Spleen (tissue), 11 donors: ENCODE data around the gene PSD2. TPM values are rescaled to one million over a fixed set of nuclear protein-coding genes. Genes with fewer than 3 reads are reported as not detected.

ENCODE experiments used
- DNase-seq: peaks from one replicate; pipeline ENCODE4 v3.0.0-alpha.2; 2020
- H3K27ac ChIP-seq, 8 donors: fragments of 200-600 bp; sonication (generic) in 7 of 8; 1 replicate in 4 of 8; 2 replicates in 4 of 8; pipeline versions ENCODE4 v1.5.0 to v1.8.0; 2016 to 2021; ENCODE audit warnings: inconsistent platforms in 4 of 8, mild to moderate bottlenecking in 4 of 8, moderate library complexity in 1 of 8
- H3K27me3 ChIP-seq, 7 donors: fragments of 200-600 bp; sonication (generic) in 6 of 7; replicated peaks in 1 of 7; 1 replicate in 4 of 7; 2 replicates in 3 of 7; pipeline versions ENCODE4 v1.5.0 to v1.8.0; 2016 to 2021; ENCODE audit warnings: inconsistent platforms in 3 of 7, mild to moderate bottlenecking in 1 of 7
- H3K36me3 ChIP-seq, 6 donors: fragments of 200-600 bp; sonication (generic) in 5 of 6; 1 replicate in 4 of 6; 2 replicates in 2 of 6; pipeline versions ENCODE4 v1.5.0 to v1.8.0; 2016 to 2021; ENCODE audit warnings: inconsistent platforms in 2 of 6
- H3K4me1 ChIP-seq, 6 donors: fragments of 200-600 bp; sonication (generic) in 5 of 6; 1 replicate in 3 of 6; 2 replicates in 3 of 6; pipeline versions ENCODE4 v1.5.0 to v1.8.0; 2016 to 2021; ENCODE audit warnings: inconsistent platforms in 3 of 6
- H3K4me3 ChIP-seq, 8 donors: fragments of 200-600 bp; sonication (generic) in 7 of 8; 1 replicate in 4 of 8; 2 replicates in 4 of 8; pipeline versions ENCODE4 v1.5.0 to v1.8.0; 2016 to 2021; ENCODE audit warnings: inconsistent platforms in 4 of 8, mild to moderate bottlenecking in 4 of 8, moderate library complexity in 2 of 8
- H3K9me3 ChIP-seq, 8 donors: fragments of 200-600 bp; sonication (generic) in 7 of 8; 1 replicate in 4 of 8; 2 replicates in 4 of 8; pipeline versions ENCODE4 v1.5.0 to v1.8.0; 2016 to 2021; ENCODE audit warnings: inconsistent platforms in 4 of 8
- POLR2A ChIP-seq, 3 donors: fragments of 450-650 bp; IDR thresholded peaks; one replicate each; pipeline ENCODE4 v1.5.1; 2017; ENCODE audit warnings: antibody characterized with exemption in 3 of 3, mild to moderate bottlenecking in 1 of 3
- POLR2AphosphoS5 ChIP-seq, 3 donors: sonication (generic); formaldehyde crosslinking; IDR thresholded peaks; one replicate each; pipeline ENCODE4 v1.5.1; 2017; ENCODE audit warnings: antibody characterized with exemption in 3 of 3
- WGBS, 5 donors: extraction: QIAGEN DNeasy Blood & Tissue Kit in 3 of 5; methylation state at CpG; one replicate each; pipeline versions ENCODE4 v1.1.5 to v1.1.7; 2013 to 2018; 5-methylcytosine and 5-hydroxymethylcytosine counted together
- intact Hi-C: fragments of 100-400 bp; cut with DNase I; formaldehyde crosslinking; loops from one replicate; pipeline ENCODE4 v1.15.0; 2023; ENCODE audit warnings: low total_unique reads
- polyA plus RNA-seq, 3 donors: library from polyadenylated mRNA; stranded (reverse); fragments of 200-250 nt; gene quantifications; one replicate each; pipeline ENCODE4 v1.2.1, GENCODE V29; 2013
- total RNA-seq, 7 donors: library from RNA; depleted of rRNA in 3 of 7; stranded (reverse); fragments of >200 nt in 3 of 7; fragmentation: NEBNext Ultra II Directional in 4 of 7; extraction: Animal tissue kit (Norgen Biotek cat#: 25700) in 4 of 7; gene quantifications; one replicate each; pipeline versions ENCODE4 v1.1.0 to v1.2.1, GENCODE V29; 2016 to 2021
- TF ChIP-seq, protein P1 (sequence below), 11 experiments: fragments of 200-600 bp in 7 of 11; fragments of 450-650 bp in 4 of 11; sonication (generic) in 4 of 11; IDR thresholded peaks in 8 of 11; conservative IDR thresholded peaks in 3 of 11; 1 replicate in 7 of 11; 2 replicates in 4 of 11; pipeline versions ENCODE4 v1.4.0 to v1.8.0; 2016 to 2021; ENCODE audit warnings: antibody characterized with exemption in 11 of 11, inconsistent platforms in 4 of 11, mild to moderate bottlenecking in 1 of 11
- donor health status: healthy with polysubstance abuse.
- donor health status: DM: no; HTN: no; CAD: no; lungs with moderate emphysema.
- donor health status: DM: no; HTN: no; CAD: no.
- donor health status: Bipolar disorder and iron deficiency.
- donor health status: healthy.
- donor health status: DM: no; HTN: no; CAD: no.
- donor health status: DM: yes; HTN: yes; CAD: no.

PSD2 gene
- total and polyA plus RNA-seq, 10 donors, result 0.03 to 0.42 (median 0.21) TPM; not detected in 1

DNA sequence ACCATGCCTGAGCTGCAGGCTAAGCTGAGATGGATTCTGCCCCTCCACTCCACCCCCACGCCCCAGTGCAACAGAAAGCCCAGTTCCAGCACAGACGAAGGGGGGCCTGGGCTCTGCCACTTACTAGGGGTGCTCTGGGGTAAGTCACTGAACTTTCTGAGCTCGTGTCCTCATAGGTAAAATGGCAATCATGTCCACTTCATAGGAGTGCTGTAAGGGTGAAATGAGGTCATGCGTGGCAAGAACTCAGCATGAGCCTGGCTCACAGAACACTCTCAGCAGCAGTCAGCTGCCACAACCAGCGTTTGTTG lies 8.4 kb upstream of the PSD2 start:
- WGBS, 5 donors, result 7 to 30% (median 20%) methylated on average over 3 to 5 of the region's 5 CpGs
- Histone ChIP-seq H3K4me3 (peak overlapping the region; percentile 32 to 74 (median 62)), H3K4me1 (peaks cover 3 to 16% (median 12%) of the 10 kb centered on the region in 6 donors), H3K9me3 (no peaks in the 10 kb centered on the region), H3K27me3 (peaks cover 0 to 40% (median 0%) of the 10 kb centered on the region in 7 donors), H3K36me3 (no peaks in the 10 kb centered on the region), H3K27ac (no peak overlapping the region)
- TF ChIP-seq POLR2A (IDR thresholded peaks at IDR 0.05), result no peak
- TF ChIP-seq POLR2AphosphoS5 (IDR thresholded peaks at IDR 0.05), result no peak
- TF ChIP-seq, protein P1, sequence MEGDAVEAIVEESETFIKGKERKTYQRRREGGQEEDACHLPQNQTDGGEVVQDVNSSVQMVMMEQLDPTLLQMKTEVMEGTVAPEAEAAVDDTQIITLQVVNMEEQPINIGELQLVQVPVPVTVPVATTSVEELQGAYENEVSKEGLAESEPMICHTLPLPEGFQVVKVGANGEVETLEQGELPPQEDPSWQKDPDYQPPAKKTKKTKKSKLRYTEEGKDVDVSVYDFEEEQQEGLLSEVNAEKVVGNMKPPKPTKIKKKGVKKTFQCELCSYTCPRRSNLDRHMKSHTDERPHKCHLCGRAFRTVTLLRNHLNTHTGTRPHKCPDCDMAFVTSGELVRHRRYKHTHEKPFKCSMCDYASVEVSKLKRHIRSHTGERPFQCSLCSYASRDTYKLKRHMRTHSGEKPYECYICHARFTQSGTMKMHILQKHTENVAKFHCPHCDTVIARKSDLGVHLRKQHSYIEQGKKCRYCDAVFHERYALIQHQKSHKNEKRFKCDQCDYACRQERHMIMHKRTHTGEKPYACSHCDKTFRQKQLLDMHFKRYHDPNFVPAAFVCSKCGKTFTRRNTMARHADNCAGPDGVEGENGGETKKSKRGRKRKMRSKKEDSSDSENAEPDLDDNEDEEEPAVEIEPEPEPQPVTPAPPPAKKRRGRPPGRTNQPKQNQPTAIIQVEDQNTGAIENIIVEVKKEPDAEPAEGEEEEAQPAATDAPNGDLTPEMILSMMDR (IDR thresholded peaks at IDR 0.05 in 8 of 11, conservative IDR thresholded peaks at IDR 0.05 in 3 of 11), result no peak
- DNase-seq, result no peak
- intact Hi-C loops, result loop anchor here (2.0 to 5.0 kb wide), 3 partner anchors 60 to 184 kb away; no protein-coding TSS in a partner anchor

- Histone ChIP-seq H3K4me3 (peak overlapping the region; percentile 32 to 74 (median 62)), H3K4me1 (peaks cover 3 to 16% (median 12%) of the 10 kb centered on the region in 6 donors), H3K9me3 (no peaks in the 10 kb centered on the region), H3K27me3 (peaks cover 0 to 40% (median 0%) of the 10 kb centered on the region in 7 donors), H3K27ac (peak overlapping the region in 4 of 8 donors; percentile 25 to 54 (median 36)), H3K36me3 (no peaks in the 10 kb centered on the region)
- intact Hi-C loops, result loop anchor here (2.0 to 5.0 kb wide), 3 partner anchors 60 to 183 kb away; no protein-coding TSS in a partner anchor
- WGBS, 5 donors, result 0 to 1% (median 0%) methylated on average over 28 to 57 of the region's 57 CpGs
- TF ChIP-seq, protein P1 (IDR thresholded peaks at IDR 0.05 in 8 of 11, conservative IDR thresholded peaks at IDR 0.05 in 3 of 11), result peak; percentile 89 to 98 (median 96)
- no peak for TF ChIP-seq POLR2A (IDR thresholded peaks at IDR 0.05)
- TF ChIP-seq POLR2AphosphoS5 (IDR thresholded peaks at IDR 0.05), result peak in 2 of 3 donors; percentile 29 to 43
- peak; percentile 94 for DNase-seq
Observed at GRCh38 chr5:139787568-139788293, 7.9 kb upstream of the PSD2 start.

DNA sequence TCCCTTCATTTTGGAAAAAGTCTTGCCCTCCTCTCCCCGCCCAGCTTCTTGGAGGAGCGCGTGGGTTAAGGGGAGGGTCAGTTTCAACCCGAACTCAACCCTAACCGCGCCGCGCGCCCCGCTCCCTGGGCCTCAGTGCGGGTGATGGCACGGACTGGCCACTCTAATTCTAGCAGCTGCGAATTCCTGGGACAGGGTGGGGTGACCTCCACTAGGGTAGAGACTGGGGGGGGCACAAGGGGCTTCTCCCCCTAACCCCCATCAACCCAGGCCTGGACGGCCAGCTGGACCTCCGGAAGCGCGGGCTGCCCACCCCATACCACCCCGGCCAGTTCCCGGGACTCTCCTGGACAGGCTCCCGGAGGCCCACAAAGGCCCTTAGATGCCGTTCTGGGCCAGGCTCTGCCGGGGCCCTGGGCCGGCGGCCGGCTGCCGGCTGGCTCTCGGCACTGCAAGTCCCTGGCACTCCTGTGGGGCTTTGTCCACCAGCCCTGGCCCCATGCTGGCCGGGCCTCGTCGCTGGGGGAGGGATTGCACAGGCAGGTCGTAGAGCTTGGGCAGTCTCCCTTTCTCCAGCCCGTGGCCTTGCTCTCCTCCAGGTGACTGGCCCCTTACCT lies 7.2 kb upstream of the PSD2 start:
- TF ChIP-seq, protein P1 (IDR thresholded peaks at IDR 0.05 in 8 of 11, conservative IDR thresholded peaks at IDR 0.05 in 3 of 11), result no peak
- TF ChIP-seq POLR2AphosphoS5 (IDR thresholded peaks at IDR 0.05), result no peak
- TF ChIP-seq POLR2A (IDR thresholded peaks at IDR 0.05), result no peak
- peak overlapping the region in 1 of 8 donors; percentile 41 for H3K27ac ChIP-seq
- no peak for DNase-seq
- peaks cover 0 to 44% (median 0%) of the 10 kb centered on the region in 7 donors for H3K27me3 ChIP-seq
- H3K4me3 ChIP-seq, result peak overlapping the region in 7 of 8 donors; percentile 32 to 72 (median 61)
- H3K36me3 ChIP-seq, result no peaks in the 10 kb centered on the region
- WGBS, 5 donors, result 47 to 67% (median 54%) methylated on average over 7 to 32 of the region's 32 CpGs
- H3K4me1 ChIP-seq, result peaks cover 3 to 16% (median 12%) of the 10 kb centered on the region in 6 donors
- no peaks in the 10 kb centered on the region for H3K9me3 ChIP-seq
- intact Hi-C loops, result loop anchor here (5.0 kb wide), 2 partner anchors 59 to 74 kb away; no protein-coding TSS in a partner anchor
